ENCODE measurements around the gene FBXO15. TPM values are rescaled to one million over a fixed set of nuclear protein-coding genes. Genes with fewer than 3 reads are reported as not detected.

The FBXO15 gene
- total RNA-seq, 4 donors from 2014 or later, result 0.54 to 1.9 (median 0.72) TPM

- DNase-seq, result no peak
- H3K36me3 ChIP-seq, result no peaks in the 10 kb centered on the region
- H3K27ac ChIP-seq, result no peak overlapping the region
- no peaks in the 10 kb centered on the region for H3K9me3 ChIP-seq
- no peak overlapping the region for H3K4me3 ChIP-seq (replicated peaks in 1 of 3)
- H3K4me1 ChIP-seq, result no peaks in the 10 kb centered on the region
- 62 to 90% methylated on average over 9 to 13 of the region's 13 CpGs for WGBS, 2 donors
- TF ChIP-seq CTCF (IDR thresholded peaks at IDR 0.05) (no peak), POLR2A (IDR thresholded peaks at IDR 0.05) (no peak)
- intact Hi-C loops (cut with DNase I), result no loop called here
- no peaks in the 10 kb centered on the region for H3K27me3 ChIP-seq
These were observed 65.5 kb downstream of the FBXO15 start for GRCh38 chr18:74081966-74082741.

- no peaks in the 10 kb centered on the region for H3K9me3 ChIP-seq
- TF ChIP-seq CTCF (IDR thresholded peaks at IDR 0.05) (no peak), POLR2A (IDR thresholded peaks at IDR 0.05) (no peak)
- H3K27me3 ChIP-seq, result no peaks in the 10 kb centered on the region
- H3K27ac ChIP-seq, result no peak overlapping the region
- H3K4me1 ChIP-seq, result no peaks in the 10 kb centered on the region
- intact Hi-C loops (cut with DNase I), result no loop called here
- H3K36me3 ChIP-seq, result no peaks in the 10 kb centered on the region
- 87 to 90% methylated on average over 9 of the region's 9 CpGs for WGBS, 2 donors
- no peak overlapping the region for H3K4me3 ChIP-seq (replicated peaks in 1 of 3)
- no peak for DNase-seq
These were observed 69.4 kb downstream of the FBXO15 start for GRCh38 chr18:74078257-74078656.

- intact Hi-C loops (cut with DNase I), result no loop called here
- Histone ChIP-seq H3K4me1 (no peaks in the 10 kb centered on the region), H3K27me3 (no peaks in the 10 kb centered on the region), H3K9me3 (no peaks in the 10 kb centered on the region), H3K36me3 (no peaks in the 10 kb centered on the region), H3K4me3 (replicated peaks in 1 of 3) (no peak overlapping the region), H3K27ac (no peak overlapping the region)
- 90 to 93% methylated on average over 17 of the region's 17 CpGs for WGBS, 2 donors
- TF ChIP-seq CTCF (IDR thresholded peaks at IDR 0.05), result no peak
- no peak for TF ChIP-seq POLR2A (IDR thresholded peaks at IDR 0.05)
- DNase-seq, result no peak
These were observed 72.7 kb downstream of the FBXO15 start for GRCh38 chr18:74074668-74075564.

- Histone ChIP-seq H3K4me1 (no peaks in the 10 kb centered on the region), H3K4me3 (replicated peaks in 1 of 3) (no peak overlapping the region), H3K9me3 (no peaks in the 10 kb centered on the region), H3K27me3 (no peaks in the 10 kb centered on the region), H3K27ac (no peak overlapping the region), H3K36me3 (no peaks in the 10 kb centered on the region)
- 87 to 89% methylated on average over 10 of the region's 10 CpGs for WGBS, 2 donors
- intact Hi-C loops (cut with DNase I), result no loop called here
- DNase-seq, result no peak
- TF ChIP-seq CTCF (IDR thresholded peaks at IDR 0.05) (no peak), POLR2A (IDR thresholded peaks at IDR 0.05) (no peak)
These were observed 73.5 kb downstream of the FBXO15 start for GRCh38 chr18:74073957-74074667.

Measured in thyroid gland (tissue), 4 donors.